RWPE2 (cell line): Measurements from ENCODE around the gene MYOG.

ENCODE experiments used
- ATAC-seq: fragments of 200-7000 bp; cut with Tn5 transposase; 3 replicates; pipeline ENCODE4 v1.9.1; 2021; ENCODE audit warnings: low read depth
- DNase-seq: peaks from one replicate; pipeline ENCODE4 v3.0.0-alpha.2; 2020; ENCODE audit warnings: low spot score
- H3K27ac ChIP-seq: fragments of 450-650 bp; 2 replicates; pipeline ENCODE4 v1.5.1; 2017; ENCODE audit warnings: mild to moderate bottlenecking; ENCODE audit not compliant: poor library complexity, severe bottlenecking
- H3K27me3 ChIP-seq: fragments of 250-450 bp; sonication (Bioruptor Pico); 2 replicates; pipeline ENCODE4 v1.5.1; 2021; ENCODE audit warnings: mild to moderate bottlenecking, moderate library complexity; ENCODE audit not compliant: insufficient read depth, poor library complexity, severe bottlenecking
- H3K36me3 ChIP-seq: fragments of 250-450 bp; sonication (Bioruptor Pico); 2 replicates; pipeline ENCODE4 v1.5.1; 2020; ENCODE audit warnings: low read depth, mild to moderate bottlenecking, moderate library complexity
- H3K4me1 ChIP-seq: fragments of 250-450 bp; sonication (Bioruptor Pico); 2 replicates; pipeline ENCODE4 v1.5.1; 2021; ENCODE audit warnings: mild to moderate bottlenecking, moderate library complexity; ENCODE audit not compliant: insufficient read depth, poor library complexity, severe bottlenecking
- H3K4me3 ChIP-seq: fragments of 250-450 bp; sonication (Bioruptor Pico); 2 replicates; pipeline ENCODE4 v1.5.1; 2021; ENCODE audit warnings: mild to moderate bottlenecking, moderate library complexity; ENCODE audit not compliant: severe bottlenecking
- H3K9me3 ChIP-seq: fragments of 250-450 bp; sonication (Bioruptor Pico); 2 replicates; pipeline ENCODE4 v1.5.1; 2021; ENCODE audit warnings: mild to moderate bottlenecking, moderate library complexity; ENCODE audit not compliant: severe bottlenecking
- CTCF ChIP-seq: fragments of 450-650 bp; IDR thresholded peaks from one replicate; pipeline ENCODE4 v1.5.1; 2017; ENCODE audit warnings: mild to moderate bottlenecking, moderate library complexity; ENCODE audit not compliant: poor library complexity, severe bottlenecking

MYOG gene

GRCh38 chr1:203041351-203041932, 44.4 kb downstream of the MYOG start:
- no peak for ATAC-seq
- no peak overlapping the region for H3K4me3 ChIP-seq
- peaks cover 8% of the 10 kb centered on the region for H3K4me1 ChIP-seq
- no peaks in the 10 kb centered on the region for H3K9me3 ChIP-seq
- no peak overlapping the region for H3K27ac ChIP-seq
- no peak for TF ChIP-seq CTCF
- no peaks in the 10 kb centered on the region for H3K27me3 ChIP-seq
- no peak for DNase-seq
- H3K36me3 ChIP-seq = no peaks in the 10 kb centered on the region

DNA sequence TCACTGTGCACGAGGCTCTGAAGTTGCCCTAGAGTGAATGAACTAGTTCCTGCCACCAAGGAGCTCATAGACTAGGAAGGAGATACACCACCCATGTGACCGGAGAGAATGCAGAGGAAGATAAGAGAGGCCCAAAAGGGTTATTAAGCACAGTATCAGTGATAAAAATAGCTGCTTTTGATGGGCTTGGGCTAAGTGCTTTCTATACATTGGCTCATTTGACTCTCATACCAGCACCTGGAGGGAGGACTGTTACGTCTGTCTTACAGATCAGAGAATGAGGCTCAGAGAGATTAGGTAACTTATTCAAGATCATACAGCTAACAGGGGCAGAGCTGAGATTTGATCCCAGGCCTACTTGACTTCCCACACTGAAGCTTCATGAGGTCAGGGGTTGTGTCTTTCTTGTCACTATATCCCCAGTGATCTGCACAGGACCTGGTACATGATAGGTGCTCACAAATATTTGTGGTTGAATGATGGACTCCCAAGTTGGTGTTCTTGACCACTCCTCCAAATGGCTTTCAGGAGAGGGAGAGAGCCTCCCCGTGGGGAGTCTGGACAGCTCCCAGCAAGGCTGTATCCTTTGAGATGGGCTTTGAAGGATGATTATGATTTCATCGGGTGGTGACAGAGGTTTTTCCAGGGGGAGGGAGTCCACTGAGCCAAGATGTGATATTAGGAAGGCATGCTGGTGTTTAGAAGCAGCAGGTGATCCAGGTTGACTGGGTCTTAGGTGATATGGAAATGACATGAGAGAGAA, 45.1 kb downstream of the MYOG start:
- Histone ChIP-seq H3K9me3 (no peaks in the 10 kb centered on the region), H3K4me1 (peaks cover 8% of the 10 kb centered on the region), H3K27me3 (no peaks in the 10 kb centered on the region), H3K4me3 (no peak overlapping the region), H3K27ac (no peak overlapping the region), H3K36me3 (no peaks in the 10 kb centered on the region)
- DNase-seq (no peak), ATAC-seq (no peak)
- no peak for TF ChIP-seq CTCF

- no peaks in the 10 kb centered on the region for H3K9me3 ChIP-seq
- ATAC-seq (no peak), DNase-seq (peak; percentile 42)
- H3K4me1 ChIP-seq = peaks cover 8% of the 10 kb centered on the region
- H3K27ac ChIP-seq = no peak overlapping the region
- peak; percentile 64 for TF ChIP-seq CTCF
- H3K4me3 ChIP-seq = no peak overlapping the region
- H3K36me3 ChIP-seq = no peaks in the 10 kb centered on the region
- H3K27me3 ChIP-seq = no peaks in the 10 kb centered on the region
Measured at GRCh38 chr1:203039609-203040512, 46.0 kb downstream of the MYOG start.

DNA sequence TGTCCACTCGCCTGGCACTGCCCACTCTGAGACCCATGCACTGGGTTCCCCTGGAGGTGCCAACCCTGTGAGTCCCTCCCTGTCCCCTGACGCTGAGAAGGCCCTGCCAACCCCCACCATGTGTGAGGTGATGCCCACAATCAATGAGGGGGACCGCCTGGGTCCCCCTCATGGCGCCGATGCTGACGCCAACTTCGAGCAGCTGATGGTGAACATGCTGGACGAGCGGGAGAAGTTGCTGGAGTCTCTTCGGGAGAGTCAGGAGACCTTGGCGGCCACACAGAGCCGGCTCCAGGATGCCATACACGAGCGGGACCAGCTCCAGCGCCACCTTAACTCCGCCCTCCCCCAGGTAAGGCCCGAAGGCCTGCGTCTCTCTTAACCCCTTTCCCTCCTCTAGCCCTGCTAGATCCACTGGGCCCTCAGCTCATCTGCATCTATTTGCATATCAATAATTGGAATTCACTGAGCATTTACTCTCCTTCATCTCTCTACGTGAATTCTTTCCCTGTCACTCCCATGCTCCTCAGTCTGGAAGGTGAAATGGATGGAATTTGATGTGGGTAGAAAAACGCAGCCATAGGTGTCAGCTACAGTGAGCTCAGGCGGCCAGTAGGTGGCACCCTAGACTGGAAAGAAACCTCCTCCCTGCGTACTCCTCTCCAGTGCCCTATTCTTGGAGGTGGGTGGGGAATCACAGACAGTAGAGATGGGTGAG, 46.8 kb downstream of the MYOG start:
- peak; percentile 61 for ATAC-seq
- H3K36me3 ChIP-seq = no peaks in the 10 kb centered on the region

More for the DNA sequence above, 46.8 kb downstream of the MYOG start:
- Histone ChIP-seq H3K4me3 (no peak overlapping the region), H3K27me3 (no peaks in the 10 kb centered on the region), H3K4me1 (peaks cover 8% of the 10 kb centered on the region), H3K27ac (no peak overlapping the region), H3K9me3 (no peaks in the 10 kb centered on the region)
- peak; percentile 88 for TF ChIP-seq CTCF
- DNase-seq = peak; percentile 56
